Measurements from ENCODE around the gene PHEX.

Gene PHEX

GRCh38 chrX:22086003-22086402 is 53.9 kb downstream of the PHEX start:
- H3K4me1 ChIP-seq (ENCODE audit: insufficient read depth, low read length) = no peaks in the 10 kb centered on the region
- H3K27me3 ChIP-seq (ENCODE audit: insufficient read depth, low read length, poor library complexity) = no peaks in the 10 kb centered on the region
- no peak overlapping the region for H3K9ac ChIP-seq (ENCODE audit: low read depth, low read length)
- DNase-seq (no peak), ATAC-seq (ENCODE audit: insufficient read depth, low read depth) (no peak)
- no peak overlapping the region for H3K4me2 ChIP-seq (ENCODE audit: insufficient read depth, low read length)
- H3K27ac ChIP-seq (ENCODE audit: low read length) = no peak overlapping the region
- no peaks in the 10 kb centered on the region for H4K20me1 ChIP-seq (ENCODE audit: insufficient read depth, low read length)
- no peaks in the 10 kb centered on the region for H3K9me3 ChIP-seq (ENCODE audit: insufficient read depth, low read length, severe bottlenecking)
- H3K36me3 ChIP-seq (ENCODE audit: insufficient read depth, low read length) = no peaks in the 10 kb centered on the region
- no peak for TF ChIP-seq CTCF (IDR thresholded peaks at IDR 0.05; ENCODE audit: borderline replicate concordance, extremely low read depth, low read length, poor library complexity, severe bottlenecking)
- TF ChIP-seq EZH2 (IDR thresholded peaks at IDR 0.05; ENCODE audit: borderline replicate concordance, low read depth, low read length, severe bottlenecking) = no peak
- no peak overlapping the region for H2AFZ ChIP-seq (ENCODE audit: low read depth, low read length)
- H3K4me3 ChIP-seq (ENCODE audit: low read depth in 1 of 2, low read length in 2 of 2) = no peak overlapping the region
- no peaks in the 10 kb centered on the region for H3K79me2 ChIP-seq (ENCODE audit: insufficient read depth, low read length)

- ATAC-seq (ENCODE audit: insufficient read depth, low read depth) = no peak
- Histone ChIP-seq H3K4me2 (ENCODE audit: insufficient read depth, low read length) (no peak overlapping the region), H3K9ac (ENCODE audit: low read depth, low read length) (no peak overlapping the region), H3K79me2 (ENCODE audit: insufficient read depth, low read length) (no peaks in the 10 kb centered on the region), H3K9me3 (ENCODE audit: insufficient read depth, low read length, severe bottlenecking) (no peaks in the 10 kb centered on the region), H3K36me3 (ENCODE audit: insufficient read depth, low read length) (no peaks in the 10 kb centered on the region), H3K27ac (ENCODE audit: low read length) (no peak overlapping the region), H2AFZ (ENCODE audit: low read depth, low read length) (no peak overlapping the region), H3K27me3 (ENCODE audit: insufficient read depth, low read length, poor library complexity) (no peaks in the 10 kb centered on the region), H3K4me3 (ENCODE audit: low read depth in 1 of 2, low read length in 2 of 2) (no peak overlapping the region), H4K20me1 (ENCODE audit: insufficient read depth, low read length) (no peaks in the 10 kb centered on the region), H3K4me1 (ENCODE audit: insufficient read depth, low read length) (no peaks in the 10 kb centered on the region)
- DNase-seq = no peak
- no peak for TF ChIP-seq EZH2 (IDR thresholded peaks at IDR 0.05; ENCODE audit: borderline replicate concordance, low read depth, low read length, severe bottlenecking)
- TF ChIP-seq CTCF (IDR thresholded peaks at IDR 0.05; ENCODE audit: borderline replicate concordance, extremely low read depth, low read length, poor library complexity, severe bottlenecking) = no peak
Measured at GRCh38 chrX:22087011-22087557, 55.0 kb downstream of the PHEX start.

GRCh38 chrX:22088326-22088725 is 56.2 kb downstream of the PHEX start:
- Histone ChIP-seq H3K27me3 (ENCODE audit: insufficient read depth, low read length, poor library complexity) (no peaks in the 10 kb centered on the region), H2AFZ (ENCODE audit: low read depth, low read length) (no peak overlapping the region), H3K9me3 (ENCODE audit: insufficient read depth, low read length, severe bottlenecking) (no peaks in the 10 kb centered on the region), H3K4me1 (ENCODE audit: insufficient read depth, low read length) (no peaks in the 10 kb centered on the region), H3K36me3 (ENCODE audit: insufficient read depth, low read length) (no peaks in the 10 kb centered on the region), H3K4me2 (ENCODE audit: insufficient read depth, low read length) (no peak overlapping the region), H3K4me3 (ENCODE audit: low read depth in 1 of 2, low read length in 2 of 2) (no peak overlapping the region), H3K27ac (ENCODE audit: low read length) (no peak overlapping the region), H4K20me1 (ENCODE audit: insufficient read depth, low read length) (no peaks in the 10 kb centered on the region), H3K79me2 (ENCODE audit: insufficient read depth, low read length) (no peaks in the 10 kb centered on the region), H3K9ac (ENCODE audit: low read depth, low read length) (no peak overlapping the region)
- DNase-seq (no peak), ATAC-seq (ENCODE audit: insufficient read depth, low read depth) (no peak)
- TF ChIP-seq EZH2 (IDR thresholded peaks at IDR 0.05; ENCODE audit: borderline replicate concordance, low read depth, low read length, severe bottlenecking) (no peak), CTCF (IDR thresholded peaks at IDR 0.05; ENCODE audit: borderline replicate concordance, extremely low read depth, low read length, poor library complexity, severe bottlenecking) (no peak)

- Histone ChIP-seq H3K4me1 (ENCODE audit: insufficient read depth, low read length) (no peaks in the 10 kb centered on the region), H4K20me1 (ENCODE audit: insufficient read depth, low read length) (no peaks in the 10 kb centered on the region), H3K27me3 (ENCODE audit: insufficient read depth, low read length, poor library complexity) (no peaks in the 10 kb centered on the region), H3K27ac (ENCODE audit: low read length) (no peak overlapping the region), H3K9ac (ENCODE audit: low read depth, low read length) (no peak overlapping the region), H3K79me2 (ENCODE audit: insufficient read depth, low read length) (no peaks in the 10 kb centered on the region), H2AFZ (ENCODE audit: low read depth, low read length) (no peak overlapping the region), H3K9me3 (ENCODE audit: insufficient read depth, low read length, severe bottlenecking) (no peaks in the 10 kb centered on the region), H3K36me3 (ENCODE audit: insufficient read depth, low read length) (no peaks in the 10 kb centered on the region), H3K4me2 (ENCODE audit: insufficient read depth, low read length) (no peak overlapping the region), H3K4me3 (ENCODE audit: low read depth in 1 of 2, low read length in 2 of 2) (no peak overlapping the region)
- TF ChIP-seq EZH2 (IDR thresholded peaks at IDR 0.05; ENCODE audit: borderline replicate concordance, low read depth, low read length, severe bottlenecking) (no peak), CTCF (IDR thresholded peaks at IDR 0.05; ENCODE audit: borderline replicate concordance, extremely low read depth, low read length, poor library complexity, severe bottlenecking) (no peak)
- DNase-seq (no peak), ATAC-seq (ENCODE audit: insufficient read depth, low read depth) (no peak)
Measured at GRCh38 chrX:22090181-22090580, 58.1 kb downstream of the PHEX start.
